H7 (cell line): Measurements from ENCODE around the gene ABCC1. TPM values are rescaled to one million over a fixed set of nuclear protein-coding genes. Genes with fewer than 3 reads are reported as not detected.
"Not testable (repeated sequence)": the region's sequence is repeated elsewhere in the genome, so short reads cannot be mapped to it uniquely, and the experiment has no call there.

ENCODE experiments used
- DNase-seq: peaks from one replicate; pipeline ENCODE4 v3.0.0; 2012
- H3K27me3 ChIP-seq: 2 replicates; pipeline ENCODE4 v1.6.0; 2011; ENCODE audit warnings: mild to moderate bottlenecking, low read length; ENCODE audit not compliant: control insufficient read depth, insufficient read depth
- H3K36me3 ChIP-seq: replicated peaks from 2 replicates; pipeline ENCODE4 v1.5.1; 2011; ENCODE audit warnings: low read length; ENCODE audit not compliant: control insufficient read depth, insufficient read depth
- H3K4me3 ChIP-seq: 2 replicates; pipeline ENCODE4 v1.5.1; 2011; ENCODE audit warnings: low read depth, mild to moderate bottlenecking, control low read depth, low read length, moderate library complexity; ENCODE audit not compliant: insufficient read depth
- total RNA-seq: library from RNA; depleted of rRNA; stranded (reverse); fragments of >200 nt; shearing (Covaris generic); gene quantifications from 2 replicates; pipeline ENCODE4 v1.2.3, GENCODE V29; 2014

The ABCC1 gene
- total RNA-seq, 1 experiment from 2014 or later = 22.0 TPM

- Histone ChIP-seq H3K27me3 (no peaks in the 10 kb centered on the region), H3K4me3 (no peak overlapping the region), H3K36me3 (peaks cover 4% of the 10 kb centered on the region)
- peak; percentile 71 for DNase-seq
Observed at GRCh38 chr16:15970202-15970601, 20.8 kb downstream of the ABCC1 start.

- no peak overlapping the region for H3K4me3 ChIP-seq
- no peak for DNase-seq
- H3K27me3 ChIP-seq = no peaks in the 10 kb centered on the region
- H3K36me3 ChIP-seq = peaks cover 4% of the 10 kb centered on the region
Observed at GRCh38 chr16:15970743-15971439, 21.5 kb downstream of the ABCC1 start.

GRCh38 chr16:15971440-15971815 is 22.0 kb downstream of the ABCC1 start:
- Histone ChIP-seq H3K36me3 (peaks cover 4% of the 10 kb centered on the region), H3K4me3 (no peak overlapping the region), H3K27me3 (no peaks in the 10 kb centered on the region)
- no peak for DNase-seq

GRCh38 chr16:15972046-15972868 is 22.8 kb downstream of the ABCC1 start:
- Histone ChIP-seq H3K36me3 (peaks cover 4% of the 10 kb centered on the region), H3K4me3 (no peak overlapping the region), H3K27me3 (no peaks in the 10 kb centered on the region)
- DNase-seq = no peak

- no peak overlapping the region for H3K4me3 ChIP-seq
- H3K27me3 ChIP-seq = no peaks in the 10 kb centered on the region
- no peak for DNase-seq
- H3K36me3 ChIP-seq = peaks cover 10% of the 10 kb centered on the region
Observed at GRCh38 chr16:15973421-15973820, 24.0 kb downstream of the ABCC1 start.

- DNase-seq = no peak
- Histone ChIP-seq H3K4me3 (no peak overlapping the region), H3K36me3 (peaks cover 10% of the 10 kb centered on the region), H3K27me3 (no peaks in the 10 kb centered on the region)
Observed at GRCh38 chr16:15974057-15974456, 24.6 kb downstream of the ABCC1 start.

- Histone ChIP-seq H3K36me3 (peaks cover 10% of the 10 kb centered on the region), H3K4me3 (no peak overlapping the region), H3K27me3 (no peaks in the 10 kb centered on the region)
- no peak for DNase-seq
Observed at GRCh38 chr16:15975172-15975571, 25.8 kb downstream of the ABCC1 start.

GRCh38 chr16:15976225-15976812 is 26.9 kb downstream of the ABCC1 start:
- Histone ChIP-seq H3K4me3 (no peak overlapping the region), H3K27me3 (no peaks in the 10 kb centered on the region), H3K36me3 (peaks cover 10% of the 10 kb centered on the region)
- DNase-seq = no peak

GRCh38 chr16:15976929-15977637 is 27.7 kb downstream of the ABCC1 start:
- DNase-seq = no peak
- Histone ChIP-seq H3K36me3 (peaks cover 10% of the 10 kb centered on the region), H3K4me3 (no peak overlapping the region), H3K27me3 (no peaks in the 10 kb centered on the region)

GRCh38 chr16:15979801-15980200 is 30.4 kb downstream of the ABCC1 start:
- peaks cover 6% of the 10 kb centered on the region for H3K36me3 ChIP-seq
- no peak for DNase-seq
- no peaks in the 10 kb centered on the region for H3K27me3 ChIP-seq
- H3K4me3 ChIP-seq = no peak overlapping the region

- DNase-seq = no peak
- H3K36me3 ChIP-seq = peaks cover 6% of the 10 kb centered on the region
- no peaks in the 10 kb centered on the region for H3K27me3 ChIP-seq
- H3K4me3 ChIP-seq = no peak overlapping the region
Observed at GRCh38 chr16:15980329-15980728, 30.9 kb downstream of the ABCC1 start.

- peaks cover 6% of the 10 kb centered on the region for H3K36me3 ChIP-seq
- no peak for DNase-seq
- H3K4me3 ChIP-seq = no peak overlapping the region
- no peaks in the 10 kb centered on the region for H3K27me3 ChIP-seq
Observed at GRCh38 chr16:15981382-15981781, 32.0 kb downstream of the ABCC1 start.

- H3K4me3 ChIP-seq = not testable (repeated sequence)
Observed at GRCh38 chr16:15982194-15982915, 32.9 kb downstream of the ABCC1 start.

GRCh38 chr16:15983898-15984297 is 34.5 kb downstream of the ABCC1 start:
- Histone ChIP-seq H3K27me3 (no peaks in the 10 kb centered on the region), H3K4me3 (no peak overlapping the region), H3K36me3 (no peaks in the 10 kb centered on the region)
- DNase-seq = no peak

More at GRCh38 chr16:15982194-15982915, 32.9 kb downstream of the ABCC1 start:
- H3K36me3 ChIP-seq, H3K27me3 ChIP-seq, DNase-seq: not testable (repeated sequence)
